HG02840 (cell line): ENCODE data around the gene EWSR1.
"Not testable (repeated sequence)": the region's sequence is repeated elsewhere in the genome, so short reads cannot be mapped to it uniquely, and the experiment has no call there.

Source experiments
- ATAC-seq: cut with Tn5 transposase; IDR thresholded peaks from one replicate; pipeline ENCODE4 v1.9.1; 2021; ENCODE audit warnings: mild to moderate bottlenecking, moderate library complexity, moderate number of reproducible peaks; ENCODE audit not compliant: unreplicated experiment, low FRiP score

EWSR1 gene

GRCh38 chr22:29267858-29268510 is at the start of gene EWSR1, which contains the start of gene RHBDD3:
EWSR1 (plus strand) TSS chr22:29268268; CDS start chr22:29268337, 69 bp downstream.
RHBDD3 (minus strand) TSS chr22:29267981; CDS start chr22:29265626, 2,355 bp downstream.
- ATAC-seq = peak; percentile 83

DNA sequence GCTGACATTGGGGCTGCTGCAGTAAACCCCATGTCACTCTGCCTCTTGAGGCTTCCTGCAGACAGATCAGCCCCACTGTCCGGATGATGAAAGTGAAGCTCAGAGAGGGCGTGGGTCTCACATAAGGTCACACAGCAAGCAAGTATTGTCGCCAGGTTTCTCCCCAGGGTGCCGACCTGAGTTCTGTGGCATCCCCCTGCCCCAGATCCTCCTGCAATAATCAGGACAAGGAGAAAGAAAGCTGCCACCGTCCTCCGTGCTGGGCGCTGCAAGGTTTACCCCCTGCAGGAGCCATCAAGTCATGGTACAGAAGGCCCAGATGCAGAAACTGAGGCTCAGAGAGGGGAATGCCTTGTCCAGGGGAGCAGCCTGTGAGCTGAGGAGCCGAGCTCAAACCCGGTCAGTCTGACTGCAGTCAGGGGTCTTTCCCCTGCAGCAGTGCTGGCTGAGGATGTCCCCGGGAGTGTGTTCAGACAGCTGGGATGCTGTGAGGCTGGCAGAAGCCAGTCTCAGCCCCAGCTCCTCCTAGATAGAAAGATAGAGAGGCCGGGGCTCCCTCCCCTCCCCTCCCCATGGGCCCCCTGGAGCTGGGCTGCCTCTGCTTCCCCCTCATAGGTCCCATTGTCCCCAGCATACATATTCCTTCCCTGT is 49.2 kb upstream of the EWSR1 start:
- ATAC-seq = no peak

GRCh38 chr22:29219409-29219782 is 48.7 kb upstream of the EWSR1 start:
- not testable (repeated sequence) for ATAC-seq

- no peak for ATAC-seq
These were observed 48.0 kb upstream of the EWSR1 start for GRCh38 chr22:29219881-29220670.

DNA sequence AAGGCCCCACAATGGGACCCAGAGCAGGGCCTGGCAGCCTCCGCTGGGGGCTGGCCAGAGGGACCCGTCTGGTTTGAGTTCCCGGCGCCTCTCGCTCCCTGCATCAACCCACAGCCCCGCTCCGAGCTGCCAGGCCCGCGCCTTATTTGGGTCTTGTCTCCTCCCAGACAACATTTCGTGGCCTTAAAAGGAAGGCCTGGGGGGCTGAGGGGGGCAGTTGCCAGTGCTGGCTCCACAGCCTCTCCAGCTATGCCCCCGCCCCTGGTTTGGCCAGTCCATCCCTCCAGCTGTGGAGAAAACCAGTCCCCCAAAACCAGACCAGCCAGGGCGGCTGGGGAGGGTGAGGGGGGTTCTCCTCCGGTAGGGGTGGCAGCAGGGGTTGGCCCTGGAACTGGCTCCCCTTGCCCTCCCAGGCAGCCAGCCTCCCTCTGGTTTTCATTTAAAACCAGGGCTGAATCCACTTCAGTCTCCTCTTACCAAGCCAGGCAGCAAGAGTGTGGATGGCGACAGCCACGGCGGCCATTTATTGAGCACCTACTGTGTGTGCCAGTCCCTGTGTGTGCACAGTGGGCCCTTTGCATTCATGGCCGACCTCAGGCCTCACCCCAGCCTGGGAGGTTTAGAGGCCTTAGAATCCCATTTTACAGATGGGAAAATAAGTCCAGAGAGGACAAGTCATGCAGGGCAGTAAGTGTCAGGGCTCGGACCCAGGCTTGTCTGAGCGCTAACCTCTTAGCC is 43.8 kb upstream of the EWSR1 start:
- no peak for ATAC-seq

GRCh38 chr22:29224859-29225410 is 43.1 kb upstream of the EWSR1 start:
- no peak for ATAC-seq

- ATAC-seq = no peak
These were observed 42.5 kb upstream of the EWSR1 start for GRCh38 chr22:29225422-29226090.

DNA sequence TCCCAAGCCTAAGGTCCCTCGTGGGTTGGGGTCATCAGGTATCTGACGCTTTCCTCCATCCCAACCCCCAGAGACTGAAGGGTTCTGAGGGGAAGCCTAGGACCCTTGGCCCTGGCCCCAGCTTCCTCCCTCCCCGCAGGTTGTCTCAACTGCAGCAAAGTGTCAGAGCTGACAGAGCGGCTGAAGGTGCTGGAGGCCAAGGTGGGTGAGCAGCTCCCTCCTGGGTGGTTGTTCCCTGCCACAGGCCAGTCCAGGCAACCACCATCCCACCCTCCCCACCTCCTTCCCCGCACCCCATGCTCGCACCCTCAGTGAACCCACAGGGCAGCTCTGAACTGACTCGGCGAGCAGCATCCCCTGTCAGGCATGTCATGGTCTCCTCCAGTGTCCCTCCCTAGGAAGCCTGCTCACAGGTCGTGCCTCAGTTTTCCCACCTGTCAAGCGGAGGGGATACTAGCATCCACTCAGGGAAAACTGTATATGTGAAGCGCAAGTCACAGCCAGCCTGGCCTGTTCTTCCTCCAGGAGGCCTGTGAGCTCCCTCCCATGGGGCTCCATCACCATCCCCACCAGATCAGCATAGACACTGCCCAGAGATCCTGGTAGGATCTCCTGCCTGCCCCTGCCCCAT is 41.6 kb upstream of the EWSR1 start:
- no peak for ATAC-seq

DNA sequence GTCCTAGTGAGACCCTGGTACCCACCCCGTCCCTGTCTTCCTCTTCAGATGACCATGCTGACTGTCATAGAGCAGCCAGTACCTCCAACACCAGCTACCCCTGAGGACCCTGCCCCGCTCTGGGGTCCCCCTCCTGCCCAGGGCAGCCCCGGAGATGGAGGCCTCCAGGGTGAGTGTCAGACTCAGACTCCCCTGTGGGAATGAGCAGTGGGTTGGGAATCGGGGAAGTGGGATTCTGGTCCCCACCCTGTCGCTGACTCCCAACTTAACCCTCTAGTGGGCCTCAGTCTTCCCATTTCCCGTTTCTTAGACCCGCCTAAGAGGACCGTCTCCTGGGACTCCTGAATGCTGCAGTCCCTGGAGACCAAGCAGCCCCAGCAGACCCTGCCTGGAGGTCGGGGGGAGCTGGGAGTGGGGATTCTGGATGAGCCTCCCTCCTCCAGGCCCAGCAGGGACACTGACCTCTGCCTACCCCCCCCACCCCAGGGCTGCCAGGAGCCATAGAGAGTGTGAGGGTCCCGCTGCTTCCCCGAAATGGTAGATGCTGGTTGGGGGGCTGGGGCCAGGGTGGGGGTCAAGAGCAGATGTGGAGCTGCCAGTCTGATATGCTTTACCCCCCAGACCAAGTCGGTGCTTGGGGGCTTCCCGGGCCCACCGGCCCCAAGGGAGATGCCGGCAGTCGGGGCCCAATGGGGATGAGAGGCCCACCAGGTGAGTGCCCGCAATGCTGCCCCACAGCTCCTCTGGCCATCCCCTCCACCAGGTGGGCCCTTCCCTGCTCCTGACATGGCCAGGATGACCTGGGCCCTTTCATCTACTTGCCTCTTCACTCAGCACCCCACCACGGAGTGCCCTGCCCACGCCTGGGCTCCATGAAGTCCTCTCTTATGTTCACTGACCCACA is 36.8 kb upstream of the EWSR1 start:
- ATAC-seq = no peak

DNA sequence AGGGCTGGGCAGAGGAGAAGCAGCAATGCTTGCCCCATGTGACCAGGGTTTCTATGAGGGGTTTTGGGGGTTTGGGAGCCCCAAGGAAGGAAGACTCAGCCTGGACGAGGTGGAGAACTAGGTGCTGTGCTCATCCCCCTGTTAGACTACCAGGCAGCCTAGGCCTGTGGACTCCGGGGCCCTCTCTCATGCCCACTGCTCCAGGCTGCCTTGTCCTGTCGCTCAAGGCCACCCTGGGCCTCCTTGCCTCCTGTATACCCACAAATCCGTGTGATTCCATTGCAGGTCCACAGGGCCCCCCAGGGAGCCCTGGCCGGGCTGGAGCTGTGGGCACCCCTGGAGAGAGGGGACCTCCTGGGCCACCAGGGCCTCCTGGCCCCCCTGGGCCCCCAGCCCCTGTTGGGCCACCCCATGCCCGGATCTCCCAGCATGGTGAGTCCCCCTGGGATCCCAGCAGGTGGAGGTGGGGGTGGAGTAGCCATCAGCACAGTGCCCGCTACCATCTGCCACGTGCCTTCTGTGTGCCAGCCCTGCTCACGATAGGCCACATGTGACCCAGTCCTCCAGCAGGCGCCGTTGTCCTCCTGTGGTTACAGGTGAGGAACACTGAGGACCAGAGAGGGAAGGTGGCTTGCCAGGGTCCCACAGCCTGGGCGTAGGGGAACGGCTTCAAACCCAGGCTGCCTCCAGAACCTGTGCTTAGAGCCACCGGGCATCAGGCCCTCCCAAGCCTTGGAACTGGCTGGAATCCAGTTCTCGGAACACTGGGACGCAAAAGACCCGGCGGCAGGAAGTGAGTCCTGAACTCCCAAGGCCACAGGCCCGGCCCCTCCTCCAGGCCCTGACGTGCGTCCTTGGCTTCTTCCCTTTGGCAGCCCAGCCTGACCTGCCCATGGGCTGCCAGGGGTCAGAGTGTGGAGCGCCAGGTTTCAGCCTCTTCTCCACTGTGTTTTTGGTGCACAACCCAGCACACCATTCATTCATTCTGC is 35.8 kb upstream of the EWSR1 start:
- ATAC-seq = no peak

- ATAC-seq = no peak
These were observed 34.7 kb upstream of the EWSR1 start for GRCh38 chr22:29233277-29233877.

DNA sequence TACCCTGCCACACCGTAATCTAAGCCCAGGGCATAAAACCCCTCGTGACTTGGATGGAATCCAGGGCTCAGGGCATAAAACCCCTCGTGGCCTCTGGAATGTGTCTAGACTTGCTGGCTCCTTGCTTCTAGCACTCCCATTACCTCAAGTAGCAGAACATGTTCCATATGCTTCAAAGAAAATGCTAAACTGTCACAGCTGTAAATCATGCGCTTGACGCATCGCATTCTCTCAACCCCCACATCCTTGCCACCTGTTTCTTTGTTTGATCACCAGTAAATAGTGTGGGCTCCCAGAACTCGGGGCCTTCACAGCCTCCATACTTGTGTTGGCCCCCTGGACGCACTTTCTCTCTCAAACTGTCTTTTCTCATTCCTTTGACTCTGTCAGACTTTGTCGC is 27.6 kb upstream of the EWSR1 start:
- not testable (repeated sequence) for ATAC-seq

- no peak for ATAC-seq
These were observed 24.1 kb upstream of the EWSR1 start for GRCh38 chr22:29243874-29244446.

- no peak for ATAC-seq
These were observed 23.1 kb upstream of the EWSR1 start for GRCh38 chr22:29244785-29245625.

DNA sequence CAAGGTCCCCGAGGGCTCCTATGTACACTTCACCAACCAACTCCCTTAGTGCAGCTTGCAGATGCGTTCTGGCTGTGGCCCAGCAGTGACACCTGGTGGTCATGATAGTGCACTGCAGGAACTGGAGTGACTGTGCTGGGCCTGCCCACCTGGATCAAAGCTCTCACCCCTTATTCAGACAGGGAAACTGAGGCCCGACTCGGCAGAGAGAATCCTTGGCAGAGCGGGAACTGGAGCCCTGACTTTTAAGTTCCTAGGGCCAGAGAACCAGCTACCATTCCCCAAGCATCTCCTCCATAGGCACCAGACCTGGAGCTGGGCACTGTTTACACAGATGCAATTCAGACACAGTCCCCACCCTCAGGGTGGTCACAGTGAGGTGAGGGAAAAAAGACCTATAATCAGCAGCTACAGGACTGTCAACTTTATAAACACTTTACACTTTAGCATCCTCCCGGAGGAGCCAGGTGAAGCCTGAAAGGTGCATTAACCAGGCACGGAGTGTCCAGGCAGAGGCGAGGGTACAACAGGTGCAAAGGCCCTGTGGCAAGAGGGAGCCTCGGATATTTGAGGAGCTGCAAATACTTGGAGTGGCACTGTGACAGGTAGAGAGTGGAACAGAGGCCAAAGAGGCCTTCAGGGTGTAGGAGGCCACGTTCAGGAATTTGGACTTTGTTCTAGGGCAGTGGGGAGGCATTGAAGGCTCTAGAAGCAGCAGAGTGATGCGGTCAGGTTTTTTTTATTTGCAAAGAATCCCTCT is 22.3 kb upstream of the EWSR1 start:
- ATAC-seq = no peak
